ENCODE results near the gene STARD8. TPM values are rescaled to one million over a fixed set of nuclear protein-coding genes. Genes with fewer than 3 reads are reported as not detected.
"Not testable (repeated sequence)": the region's sequence is repeated elsewhere in the genome, so short reads cannot be mapped to it uniquely, and the experiment has no call there.

The STARD8 gene
- total RNA-seq, 1 experiment from 2014 or later, result 0.91 TPM

- no peak overlapping the region for H3K9ac ChIP-seq (ENCODE audit: low read length)
- TF ChIP-seq, protein P1, sequence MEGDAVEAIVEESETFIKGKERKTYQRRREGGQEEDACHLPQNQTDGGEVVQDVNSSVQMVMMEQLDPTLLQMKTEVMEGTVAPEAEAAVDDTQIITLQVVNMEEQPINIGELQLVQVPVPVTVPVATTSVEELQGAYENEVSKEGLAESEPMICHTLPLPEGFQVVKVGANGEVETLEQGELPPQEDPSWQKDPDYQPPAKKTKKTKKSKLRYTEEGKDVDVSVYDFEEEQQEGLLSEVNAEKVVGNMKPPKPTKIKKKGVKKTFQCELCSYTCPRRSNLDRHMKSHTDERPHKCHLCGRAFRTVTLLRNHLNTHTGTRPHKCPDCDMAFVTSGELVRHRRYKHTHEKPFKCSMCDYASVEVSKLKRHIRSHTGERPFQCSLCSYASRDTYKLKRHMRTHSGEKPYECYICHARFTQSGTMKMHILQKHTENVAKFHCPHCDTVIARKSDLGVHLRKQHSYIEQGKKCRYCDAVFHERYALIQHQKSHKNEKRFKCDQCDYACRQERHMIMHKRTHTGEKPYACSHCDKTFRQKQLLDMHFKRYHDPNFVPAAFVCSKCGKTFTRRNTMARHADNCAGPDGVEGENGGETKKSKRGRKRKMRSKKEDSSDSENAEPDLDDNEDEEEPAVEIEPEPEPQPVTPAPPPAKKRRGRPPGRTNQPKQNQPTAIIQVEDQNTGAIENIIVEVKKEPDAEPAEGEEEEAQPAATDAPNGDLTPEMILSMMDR (conservative IDR thresholded peaks at IDR 0.05; ENCODE audit: low read depth, low read length), result peak; percentile 69
- TF ChIP-seq EZH2phosphoT487 (IDR thresholded peaks at IDR 0.05; ENCODE audit: borderline replicate concordance, low read length) (no peak), EZH2 (IDR thresholded peaks at IDR 0.05; ENCODE audit: low read length, unreplicated experiment) (no peak)
- no TSS peak for BruUV-seq (replicated peaks)
- H3K4me1 ChIP-seq (ENCODE audit: insufficient read depth, low read length), result no peaks in the 10 kb centered on the region
- no peaks in the 10 kb centered on the region for H3K9me3 ChIP-seq (ENCODE audit: low read length)
- DNase-seq (peak; percentile 20), ATAC-seq (no peak)
- CTCF ChIA-PET, result no interaction called here
- no peak overlapping the region for H2AFZ ChIP-seq (ENCODE audit: low read length)
- no peaks in the 10 kb centered on the region for H4K20me1 ChIP-seq (ENCODE audit: low read length)
- no peaks in the 10 kb centered on the region for H3K36me3 ChIP-seq (ENCODE audit: low read depth, low read length)
- no peak overlapping the region for H3K27ac ChIP-seq (ENCODE audit: low read length)
- H3F3A ChIP-seq (ENCODE audit: low read length, unreplicated experiment), result no peaks in the 10 kb centered on the region
- no peaks in the 10 kb centered on the region for H3K9me2 ChIP-seq (replicated peaks; ENCODE audit: low read length)
- H3K79me2 ChIP-seq (ENCODE audit: low read length), result no peaks in the 10 kb centered on the region
- POLR2A ChIA-PET (ENCODE audit: unreplicated experiment), result no interaction called here
- H3K4me2 ChIP-seq (ENCODE audit: low read length), result no peak overlapping the region
- intact Hi-C loops (cut with micrococcal nuclease), result no loop called here
- no peak overlapping the region for H3K4me3 ChIP-seq (ENCODE audit: low read length)
- H3K27me3 ChIP-seq (ENCODE audit: low read length), result no peaks in the 10 kb centered on the region
These were observed 48.0 kb upstream of the STARD8 start for GRCh38 chrX:68599256-68600152.

GRCh38 chrX:68604216-68604615 lies 43.2 kb upstream of the STARD8 start:
- H3K9ac ChIP-seq (ENCODE audit: low read length); H3F3A ChIP-seq (ENCODE audit: low read length, unreplicated experiment); H3K4me3 ChIP-seq (ENCODE audit: low read length); H3K79me2 ChIP-seq (ENCODE audit: low read length); H3K27ac ChIP-seq (ENCODE audit: low read length); H4K20me1 ChIP-seq (ENCODE audit: low read length); H3K9me2 ChIP-seq (replicated peaks; ENCODE audit: low read length); BruUV-seq (replicated peaks); H3K4me1 ChIP-seq (ENCODE audit: insufficient read depth, low read length); intact Hi-C loops (cut with micrococcal nuclease); H3K27me3 ChIP-seq (ENCODE audit: low read length); POLR2A ChIA-PET (ENCODE audit: unreplicated experiment); H3K4me2 ChIP-seq (ENCODE audit: low read length); H3K9me3 ChIP-seq (ENCODE audit: low read length); H2AFZ ChIP-seq (ENCODE audit: low read length); H3K36me3 ChIP-seq (ENCODE audit: low read depth, low read length); CTCF ChIA-PET; ATAC-seq; DNase-seq: not testable (repeated sequence)

DNA sequence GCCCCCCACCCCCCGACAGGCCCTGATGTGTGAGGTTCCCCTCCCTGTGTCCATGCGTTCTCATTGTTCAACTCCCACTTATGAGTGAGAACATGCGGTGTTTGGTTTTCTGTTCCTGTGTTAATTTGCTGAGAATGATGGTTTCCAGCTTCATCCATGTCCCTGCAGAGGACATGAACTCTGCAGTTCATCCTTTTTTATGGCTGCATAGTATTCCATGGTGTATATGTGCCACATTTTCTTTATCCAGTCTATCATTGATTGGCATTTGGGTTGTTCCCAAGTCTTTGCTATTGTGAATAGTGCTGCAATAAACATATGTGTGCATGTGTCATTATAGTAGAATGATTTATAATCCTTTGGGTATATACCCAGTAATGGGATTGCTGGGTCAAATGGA lies 32.7 kb upstream of the STARD8 start:
- H3K4me3 ChIP-seq (ENCODE audit: low read length); ATAC-seq; H3K9me3 ChIP-seq (ENCODE audit: low read length); H2AFZ ChIP-seq (ENCODE audit: low read length); H3K4me1 ChIP-seq (ENCODE audit: insufficient read depth, low read length); BruUV-seq (replicated peaks); H3K79me2 ChIP-seq (ENCODE audit: low read length); intact Hi-C loops (cut with micrococcal nuclease); H3K36me3 ChIP-seq (ENCODE audit: low read depth, low read length); H3K4me2 ChIP-seq (ENCODE audit: low read length); H3F3A ChIP-seq (ENCODE audit: low read length, unreplicated experiment); DNase-seq; H3K9me2 ChIP-seq (replicated peaks; ENCODE audit: low read length); H3K27me3 ChIP-seq (ENCODE audit: low read length); H3K27ac ChIP-seq (ENCODE audit: low read length); H4K20me1 ChIP-seq (ENCODE audit: low read length); POLR2A ChIA-PET (ENCODE audit: unreplicated experiment); CTCF ChIA-PET; H3K9ac ChIP-seq (ENCODE audit: low read length): not testable (repeated sequence)

DNA sequence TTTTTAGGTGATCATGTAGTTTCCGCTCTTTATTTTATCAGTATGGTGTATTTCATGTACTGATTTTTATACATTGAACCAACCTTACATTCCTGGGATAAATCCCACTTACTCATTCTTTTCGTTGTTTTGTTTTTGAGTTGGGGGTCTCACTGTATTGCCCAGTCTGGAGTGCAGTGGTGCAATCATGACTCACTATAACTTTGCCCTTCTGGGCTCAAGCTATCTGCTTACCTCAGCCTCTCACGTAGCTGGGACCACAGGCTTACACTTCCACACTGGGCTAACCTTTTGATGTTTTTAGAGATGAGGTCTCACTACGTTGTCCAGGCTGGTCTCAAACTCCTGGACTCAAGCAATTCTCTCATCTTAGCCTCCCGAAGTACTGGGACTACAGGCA lies 19.5 kb upstream of the STARD8 start:
- CTCF ChIA-PET, result no interaction called here

GRCh38 chrX:68629936-68630335 lies 17.5 kb upstream of the STARD8 start:
- POLR2A ChIA-PET (ENCODE audit: unreplicated experiment); H3K4me1 ChIP-seq (ENCODE audit: insufficient read depth, low read length); H4K20me1 ChIP-seq (ENCODE audit: low read length); H3K36me3 ChIP-seq (ENCODE audit: low read depth, low read length); BruUV-seq (replicated peaks); H2AFZ ChIP-seq (ENCODE audit: low read length); H3K9me2 ChIP-seq (replicated peaks; ENCODE audit: low read length); H3K9ac ChIP-seq (ENCODE audit: low read length); H3K27me3 ChIP-seq (ENCODE audit: low read length); H3K79me2 ChIP-seq (ENCODE audit: low read length); H3K4me2 ChIP-seq (ENCODE audit: low read length); CTCF ChIA-PET; H3F3A ChIP-seq (ENCODE audit: low read length, unreplicated experiment); H3K9me3 ChIP-seq (ENCODE audit: low read length); H3K4me3 ChIP-seq (ENCODE audit: low read length); H3K27ac ChIP-seq (ENCODE audit: low read length); ATAC-seq; intact Hi-C loops (cut with micrococcal nuclease); DNase-seq: not testable (repeated sequence)

More for the DNA sequence above, 19.5 kb upstream of the STARD8 start:
- BruUV-seq (replicated peaks), result no TSS peak
- Histone ChIP-seq H3K9ac (ENCODE audit: low read length) (no peak overlapping the region), H3F3A (ENCODE audit: low read length, unreplicated experiment) (no peaks in the 10 kb centered on the region), H3K4me1 (ENCODE audit: insufficient read depth, low read length) (no peaks in the 10 kb centered on the region), H3K4me3 (ENCODE audit: low read length) (no peak overlapping the region), H3K4me2 (ENCODE audit: low read length) (no peak overlapping the region), H3K36me3 (ENCODE audit: low read depth, low read length) (no peaks in the 10 kb centered on the region), H3K9me3 (ENCODE audit: low read length) (no peaks in the 10 kb centered on the region), H2AFZ (ENCODE audit: low read length) (no peak overlapping the region), H3K9me2 (replicated peaks; ENCODE audit: low read length) (no peaks in the 10 kb centered on the region), H3K27ac (ENCODE audit: low read length) (no peak overlapping the region), H3K27me3 (ENCODE audit: low read length) (no peaks in the 10 kb centered on the region), H3K79me2 (ENCODE audit: low read length) (no peaks in the 10 kb centered on the region), H4K20me1 (ENCODE audit: low read length) (no peaks in the 10 kb centered on the region)
- DNase-seq (no peak), ATAC-seq (no peak)
- TF ChIP-seq, protein P1 (conservative IDR thresholded peaks at IDR 0.05; ENCODE audit: low read depth, low read length), result no peak
- TF ChIP-seq EZH2phosphoT487 (IDR thresholded peaks at IDR 0.05; ENCODE audit: borderline replicate concordance, low read length) (no peak), EZH2 (IDR thresholded peaks at IDR 0.05; ENCODE audit: low read length, unreplicated experiment) (no peak)
- POLR2A ChIA-PET (ENCODE audit: unreplicated experiment), result no interaction called here
- intact Hi-C loops (cut with micrococcal nuclease), result no loop called here

All from PC-3 (cell line).